ENCODE results near the gene PLCD3. TPM values are rescaled to one million over a fixed set of nuclear protein-coding genes. Genes with fewer than 3 reads are reported as not detected.
A peak's percentile ranks its signal among the peaks of the same experiment; 100 is the strongest.

Gene PLCD3
- polyA plus RNA-seq, 1 experiment: 81.6 TPM

- H3K36me3 ChIP-seq (ENCODE audit: control insufficient read depth, insufficient read depth, low read length): peaks cover 30% of the 10 kb centered on the region
- POLR2A ChIA-PET: no interaction called here
- H3K27me3 ChIP-seq (ENCODE audit: control insufficient read depth, insufficient read depth, low read length): no peaks in the 10 kb centered on the region
- CTCF ChIA-PET: interaction anchor here (0.5 to 2.4 kb wide), 6 partner anchors 10 to 62 kb away, joined by 3 to 8 read pairs (median 4); partner anchors contain the start of gene ACBD4
- no peak for DNase-seq (ENCODE audit: low read depth)
- no peak for TF ChIP-seq CTCF (IDR thresholded peaks at IDR 0.05; ENCODE audit: insufficient read depth, low read depth, low read length)
- no peak overlapping the region for H3K4me3 ChIP-seq (ENCODE audit: low read depth, low read length)
Measured at GRCh38 chr17:45110676-45111611, 21.4 kb downstream of the PLCD3 start.

GRCh38 chr17:45108595-45109521 lies 23.5 kb downstream of the PLCD3 start:
- Histone ChIP-seq H3K36me3 (ENCODE audit: control insufficient read depth, insufficient read depth, low read length) (peaks cover 44% of the 10 kb centered on the region), H3K4me3 (ENCODE audit: low read depth, low read length) (no peak overlapping the region), H3K27me3 (ENCODE audit: control insufficient read depth, insufficient read depth, low read length) (no peaks in the 10 kb centered on the region)
- ChIA-PET CTCF (interaction anchor here (0.6 to 3.5 kb wide), 8 partner anchors 8 to 207 kb away, joined by 3 to 48 read pairs (median 6); partner anchors contain the start of genes ACBD4 and PLCD3), POLR2A (no interaction called here)
- peak; percentile 12; the same call in 1 of the 2 replicates for TF ChIP-seq CTCF (IDR thresholded peaks at IDR 0.05; ENCODE audit: insufficient read depth, low read depth, low read length)
- DNase-seq (ENCODE audit: low read depth): no peak

GRCh38 chr17:45108051-45108450 lies 24.3 kb downstream of the PLCD3 start:
- peaks cover 48% of the 10 kb centered on the region for H3K36me3 ChIP-seq (ENCODE audit: control insufficient read depth, insufficient read depth, low read length)
- H3K4me3 ChIP-seq (ENCODE audit: low read depth, low read length): no peak overlapping the region
- ChIA-PET POLR2A (no interaction called here), CTCF (interaction anchor here (1.2 to 3.5 kb wide), 5 partner anchors 10 to 206 kb away, joined by 3 to 48 read pairs (median 14); partner anchors contain the start of genes ACBD4 and PLCD3)
- no peaks in the 10 kb centered on the region for H3K27me3 ChIP-seq (ENCODE audit: control insufficient read depth, insufficient read depth, low read length)
- TF ChIP-seq CTCF (IDR thresholded peaks at IDR 0.05; ENCODE audit: insufficient read depth, low read depth, low read length): no peak
- no peak for DNase-seq (ENCODE audit: low read depth)

GRCh38 chr17:45107293-45108010 lies 24.9 kb downstream of the PLCD3 start:
- ChIA-PET POLR2A (no interaction called here), CTCF (interaction anchor here (1.2 to 3.5 kb wide), 4 partner anchors 10 to 206 kb away, joined by 3 to 48 read pairs (median 16); partner anchors contain the start of gene PLCD3)
- DNase-seq (ENCODE audit: low read depth): no peak
- no peaks in the 10 kb centered on the region for H3K27me3 ChIP-seq (ENCODE audit: control insufficient read depth, insufficient read depth, low read length)
- no peak overlapping the region for H3K4me3 ChIP-seq (ENCODE audit: low read depth, low read length)
- TF ChIP-seq CTCF (IDR thresholded peaks at IDR 0.05; ENCODE audit: insufficient read depth, low read depth, low read length): no peak
- peaks cover 48% of the 10 kb centered on the region for H3K36me3 ChIP-seq (ENCODE audit: control insufficient read depth, insufficient read depth, low read length)
